H9 (cell line): ENCODE data around the gene TERC. TPM values are rescaled to one million over a fixed set of nuclear protein-coding genes. Genes with fewer than 3 reads are reported as not detected.

Experiments used
- DNase-seq: peaks from one replicate; pipeline ENCODE4 v3.0.0-alpha.2; 2017
- H2AFZ ChIP-seq: one replicate; pipeline ENCODE4 v1.6.1; 2013; ENCODE audit warnings: mild to moderate bottlenecking, low read length, control low read depth, moderate library complexity
- H2AK5ac ChIP-seq: 2 replicates; pipeline ENCODE4 v1.6.1; 2013; ENCODE audit warnings: low read length, control low read depth, mixed read lengths; ENCODE audit not compliant: insufficient read length
- H2BK120ac ChIP-seq: one replicate; pipeline ENCODE4 v1.6.1; 2013; ENCODE audit warnings: low read depth, mild to moderate bottlenecking, low read length, control low read depth, inconsistent platforms; ENCODE audit not compliant: poor library complexity, severe bottlenecking
- H2BK12ac ChIP-seq: 2 replicates; pipeline ENCODE4 v1.6.1; 2013; ENCODE audit warnings: low read length, control low read depth, mixed read lengths, low read depth; ENCODE audit not compliant: insufficient read length
- H2BK15ac ChIP-seq: 2 replicates; pipeline ENCODE4 v1.6.1; 2013; ENCODE audit warnings: low read depth, low read length, control low read depth
- H2BK20ac ChIP-seq: one replicate; pipeline ENCODE4 v1.6.1; 2013; ENCODE audit warnings: low read depth, mild to moderate bottlenecking, low read length, control low read depth, inconsistent platforms; ENCODE audit not compliant: poor library complexity, severe bottlenecking
- H2BK5ac ChIP-seq: 2 replicates; pipeline ENCODE4 v1.6.1; 2013; ENCODE audit warnings: low read length, control low read depth, mixed read lengths; ENCODE audit not compliant: insufficient read length
- H3K14ac ChIP-seq: 2 replicates; pipeline ENCODE4 v1.6.1; 2013; ENCODE audit warnings: low read length, control low read depth; ENCODE audit not compliant: insufficient read depth
- H3K18ac ChIP-seq: 2 replicates; pipeline ENCODE4 v1.6.1; 2013; ENCODE audit warnings: low read depth, mild to moderate bottlenecking, mixed read lengths, low read length, control low read depth; ENCODE audit not compliant: insufficient read length
- H3K23ac ChIP-seq: 2 replicates; pipeline ENCODE4 v1.6.1; 2013; ENCODE audit warnings: low read length, control low read depth, mixed read lengths, low read depth; ENCODE audit not compliant: insufficient read length
- H3K23me2 ChIP-seq: 2 replicates; pipeline ENCODE4 v1.6.1; 2013; ENCODE audit warnings: low read depth, mild to moderate bottlenecking, mixed read lengths, low read length, control low read depth; ENCODE audit not compliant: insufficient read length, poor library complexity, severe bottlenecking
- H3K27ac ChIP-seq: 2 replicates; pipeline ENCODE4 v1.5.1; 2013; ENCODE audit warnings: low read length, control low read depth, mixed read lengths, low read depth; ENCODE audit not compliant: insufficient read length
- H3K27me3 ChIP-seq: 2 replicates; pipeline ENCODE4 v1.6.1; 2013; ENCODE audit warnings: low read length, control low read depth, inconsistent platforms; ENCODE audit not compliant: insufficient read depth
- H3K4ac ChIP-seq: 2 replicates; pipeline ENCODE4 v1.6.1; 2013; ENCODE audit warnings: low read depth, mild to moderate bottlenecking, control low read depth, inconsistent platforms, low read length, moderate library complexity
- H3K4me1 ChIP-seq: 2 replicates; pipeline ENCODE4 v1.6.1; 2013; ENCODE audit warnings: low read length, control low read depth, inconsistent platforms; ENCODE audit not compliant: insufficient read depth
- H3K4me2 ChIP-seq: 2 replicates; pipeline ENCODE4 v1.6.1; 2013; ENCODE audit warnings: low read length, control low read depth, mixed read lengths; ENCODE audit not compliant: insufficient read length, insufficient read depth
- H3K56ac ChIP-seq: 2 replicates; pipeline ENCODE4 v1.6.1; 2013; ENCODE audit warnings: low read depth, mild to moderate bottlenecking, mixed read lengths, low read length, control low read depth; ENCODE audit not compliant: insufficient read length
- H3K79me1 ChIP-seq: 2 replicates; pipeline ENCODE4 v1.6.1; 2013; ENCODE audit warnings: low read depth, mild to moderate bottlenecking, moderate library complexity, low read length, control low read depth, inconsistent platforms; ENCODE audit not compliant: insufficient read depth, poor library complexity, severe bottlenecking
- H3K79me2 ChIP-seq: 2 replicates; pipeline ENCODE4 v1.6.1; 2013; ENCODE audit warnings: low read length, control low read depth, inconsistent platforms; ENCODE audit not compliant: insufficient read depth
- H3K9ac ChIP-seq: 2 replicates; pipeline ENCODE4 v1.6.1; 2013; ENCODE audit warnings: low read length, control low read depth, mixed read lengths; ENCODE audit not compliant: insufficient read length; ENCODE audit errors: extremely low read depth
- H3K9me3 ChIP-seq: one replicate; pipeline ENCODE4 v1.6.1; 2013; ENCODE audit warnings: low read depth, low read length, inconsistent platforms; ENCODE audit not compliant: control insufficient read depth
- H3T11ph ChIP-seq: one replicate; pipeline ENCODE4 v1.6.1; 2013; ENCODE audit warnings: mild to moderate bottlenecking, low read length, control low read depth, inconsistent platforms
- H4K20me1 ChIP-seq: one replicate; pipeline ENCODE4 v1.6.1; 2013; ENCODE audit not compliant: control insufficient read depth, insufficient read length, insufficient read depth
- H4K5ac ChIP-seq: 2 replicates; pipeline ENCODE4 v1.6.1; 2013; ENCODE audit warnings: low read depth, mild to moderate bottlenecking, mixed read lengths, low read length, control low read depth; ENCODE audit not compliant: insufficient read length
- H4K8ac ChIP-seq: replicated peaks from 2 replicates; pipeline ENCODE4 v1.6.1; 2013; ENCODE audit warnings: low read length, control low read depth, mixed read lengths, low read depth; ENCODE audit not compliant: insufficient read length
- H4K91ac ChIP-seq: 2 replicates; pipeline ENCODE4 v1.6.1; 2013; ENCODE audit warnings: low read depth, mild to moderate bottlenecking, moderate library complexity, mixed read lengths, low read length, control low read depth; ENCODE audit not compliant: insufficient read length
- H3K27ac Mint-ChIP-seq, 3 experiments: 2 replicates in 2 of 3; 3 replicates in 1 of 3; pipeline ENCODE4 v1.8.0; 2020 to 2021; ENCODE audit warnings: mixed read lengths in 3 of 3, mild to moderate bottlenecking in 1 of 3, moderate library complexity in 1 of 3
- H3K27me3 Mint-ChIP-seq: 2 replicates; pipeline ENCODE4 v1.8.0; 2021; ENCODE audit warnings: low read depth, mild to moderate bottlenecking, moderate library complexity, mixed read lengths
- H3K36me3 Mint-ChIP-seq, 3 experiments: 2 replicates in 2 of 3; 3 replicates in 1 of 3; pipeline ENCODE4 v1.8.0; 2020 to 2021; ENCODE audit warnings: low read depth in 3 of 3, mixed read lengths in 3 of 3; ENCODE audit not compliant: insufficient read depth in 1 of 3
- H3K4me1 Mint-ChIP-seq, 2 experiments: 2 replicates each; pipeline ENCODE4 v1.8.0; 2020; ENCODE audit warnings: mixed read lengths in 2 of 2
- H3K4me3 Mint-ChIP-seq, 2 experiments: 2 replicates in 1 of 2; 3 replicates in 1 of 2; pipeline ENCODE4 v1.8.0; 2020 to 2021; ENCODE audit warnings: mild to moderate bottlenecking in 2 of 2, mixed read lengths in 2 of 2, moderate library complexity in 1 of 2
- H3K9me3 Mint-ChIP-seq, 2 experiments: 2 replicates in 1 of 2; 3 replicates in 1 of 2; pipeline ENCODE4 v1.8.0; 2020; ENCODE audit warnings: mild to moderate bottlenecking in 2 of 2, mixed read lengths in 2 of 2, moderate library complexity in 1 of 2
- WGBS: extraction: QIAGEN DNeasy Blood & Tissue Kit; methylation state at CpG from one replicate; pipeline ENCODE4 v1.1.7; 2013; ENCODE audit warnings: missing lambda C conversion rate, low lambda C conversion rate, mixed read lengths; ENCODE audit not compliant: insufficient read length; ENCODE audit errors: extremely low coverage; 5-methylcytosine and 5-hydroxymethylcytosine counted together
- total RNA-seq: library from RNA; stranded (reverse); gene quantifications from 2 replicates; pipeline ENCODE4 v1.2.1, GENCODE V29; 2021
- TF ChIP-seq, protein P1 (sequence below): fragments of 200-600 bp; sonication (generic); conservative IDR thresholded peaks from 3 replicates; pipeline ENCODE4 v1.8.0; 2021; ENCODE audit warnings: antibody characterized with exemption, mild to moderate bottlenecking

Gene TERC
- total RNA-seq, 1 experiment from 2014 or later = 14.1 TPM

- no peak overlapping the region for H2BK15ac ChIP-seq
- Mint-ChIP-seq H3K9me3 (peaks cover 10% of the 10 kb centered on the region in 2 experiments; a peak in 3 of 5 replicates), H3K4me3 (peak overlapping the region; percentile 84 to 85), H3K27me3 (no peaks in the 10 kb centered on the region; the same call in 1 of the 2 replicates), H3K27ac (peak overlapping the region in 2 of 3 experiments; percentile 17 to 94; a peak in 3 of 7 replicates), H3K4me1 (peaks cover 2 to 7% of the 10 kb centered on the region in 2 experiments; a peak in 3 of 4 replicates), H3K36me3 (peaks cover 4 to 6% (median 4%) of the 10 kb centered on the region in 3 experiments; a peak in 4 of 7 replicates)
- no peaks in the 10 kb centered on the region for H3K9me3 ChIP-seq
- H2BK5ac ChIP-seq = no peak overlapping the region
- peak overlapping the region; percentile 94 for H3K14ac ChIP-seq
- no peak overlapping the region for H3K27ac ChIP-seq
- H2AK5ac ChIP-seq = no peak overlapping the region
- no peak overlapping the region for H3K56ac ChIP-seq
- peak overlapping the region; percentile 24 for H3K18ac ChIP-seq
- no peak overlapping the region for H4K5ac ChIP-seq
- H2AFZ ChIP-seq = no peak overlapping the region
- no peak overlapping the region for H4K8ac ChIP-seq
- WGBS = no CpG with 5 or more reads among the region's 46 CpGs
- no peak overlapping the region for H3K23ac ChIP-seq
- no peaks in the 10 kb centered on the region for H3K27me3 ChIP-seq
- no peak overlapping the region for H2BK20ac ChIP-seq
- peaks cover 5% of the 10 kb centered on the region for H3K23me2 ChIP-seq
- no peaks in the 10 kb centered on the region for H3K4me1 ChIP-seq
- no peaks in the 10 kb centered on the region for H4K20me1 ChIP-seq
- peak overlapping the region; percentile 59 for H3K9ac ChIP-seq
- H2BK12ac ChIP-seq = no peak overlapping the region
- H3T11ph ChIP-seq = no peak overlapping the region
- no peak overlapping the region for H4K91ac ChIP-seq
- TF ChIP-seq, protein P1, sequence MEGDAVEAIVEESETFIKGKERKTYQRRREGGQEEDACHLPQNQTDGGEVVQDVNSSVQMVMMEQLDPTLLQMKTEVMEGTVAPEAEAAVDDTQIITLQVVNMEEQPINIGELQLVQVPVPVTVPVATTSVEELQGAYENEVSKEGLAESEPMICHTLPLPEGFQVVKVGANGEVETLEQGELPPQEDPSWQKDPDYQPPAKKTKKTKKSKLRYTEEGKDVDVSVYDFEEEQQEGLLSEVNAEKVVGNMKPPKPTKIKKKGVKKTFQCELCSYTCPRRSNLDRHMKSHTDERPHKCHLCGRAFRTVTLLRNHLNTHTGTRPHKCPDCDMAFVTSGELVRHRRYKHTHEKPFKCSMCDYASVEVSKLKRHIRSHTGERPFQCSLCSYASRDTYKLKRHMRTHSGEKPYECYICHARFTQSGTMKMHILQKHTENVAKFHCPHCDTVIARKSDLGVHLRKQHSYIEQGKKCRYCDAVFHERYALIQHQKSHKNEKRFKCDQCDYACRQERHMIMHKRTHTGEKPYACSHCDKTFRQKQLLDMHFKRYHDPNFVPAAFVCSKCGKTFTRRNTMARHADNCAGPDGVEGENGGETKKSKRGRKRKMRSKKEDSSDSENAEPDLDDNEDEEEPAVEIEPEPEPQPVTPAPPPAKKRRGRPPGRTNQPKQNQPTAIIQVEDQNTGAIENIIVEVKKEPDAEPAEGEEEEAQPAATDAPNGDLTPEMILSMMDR = no peak
- H3K4me2 ChIP-seq = peak overlapping the region; percentile 45
- no peak overlapping the region; the same call in 1 of the 2 replicates for H3K4ac ChIP-seq
- H3K79me1 ChIP-seq = no peaks in the 10 kb centered on the region
- no peak overlapping the region for H2BK120ac ChIP-seq
- DNase-seq = peak; percentile 34
- no peaks in the 10 kb centered on the region for H3K79me2 ChIP-seq
Measured at GRCh38 chr3:169764312-169764881, 463 bp downstream of the TERC start.
